HUES6 (cell line): ENCODE measurements around the gene ARHGAP23.
"Not testable (repeated sequence)": the region's sequence is repeated elsewhere in the genome, so short reads cannot be mapped to it uniquely, and the experiment has no call there.

Experiments
- H3K27ac ChIP-seq: 2 replicates; pipeline ENCODE4 v1.7.0; 2013; ENCODE audit warnings: low read depth, mild to moderate bottlenecking, low read length, inconsistent platforms
- H3K27me3 ChIP-seq: 2 replicates; pipeline ENCODE4 v1.6.1; 2013; ENCODE audit warnings: low read length; ENCODE audit not compliant: control insufficient read depth, insufficient read depth
- H3K36me3 ChIP-seq: 2 replicates; pipeline ENCODE4 v1.6.1; 2013; ENCODE audit warnings: low read length; ENCODE audit not compliant: control insufficient read depth, insufficient read depth
- H3K4me1 ChIP-seq: 2 replicates; pipeline ENCODE4 v1.6.1; 2013; ENCODE audit warnings: low read length; ENCODE audit not compliant: control insufficient read depth, insufficient read depth
- H3K4me3 ChIP-seq: 2 replicates; pipeline ENCODE4 v1.5.1; 2013; ENCODE audit warnings: low read depth, low read length
- H3K9ac ChIP-seq: one replicate; pipeline ENCODE4 v1.6.1; 2013; ENCODE audit warnings: mild to moderate bottlenecking, low read length
- H3K9me3 ChIP-seq: 2 replicates; pipeline ENCODE4 v1.6.1; 2013; ENCODE audit warnings: low read depth, low read length; ENCODE audit not compliant: control insufficient read depth, insufficient read depth

ARHGAP23 gene

GRCh38 chr17:38497656-38498055 is 69.4 kb downstream of the ARHGAP23 start:
- H3K9me3 ChIP-seq, H3K27me3 ChIP-seq, H3K27ac ChIP-seq, H3K9ac ChIP-seq, H3K4me3 ChIP-seq, H3K4me1 ChIP-seq: not testable (repeated sequence)
- peaks cover 39% of the 10 kb centered on the region for H3K36me3 ChIP-seq

- Histone ChIP-seq H3K27me3 (no peaks in the 10 kb centered on the region), H3K36me3 (peaks cover 40% of the 10 kb centered on the region), H3K4me1 (no peaks in the 10 kb centered on the region), H3K9ac (no peak overlapping the region), H3K4me3 (no peak overlapping the region), H3K27ac (no peak overlapping the region), H3K9me3 (no peaks in the 10 kb centered on the region)
Observed at GRCh38 chr17:38498353-38498752, 70.1 kb downstream of the ARHGAP23 start.

GRCh38 chr17:38499230-38499629 is 71.0 kb downstream of the ARHGAP23 start:
- H3K27ac ChIP-seq, H3K4me3 ChIP-seq, H3K9ac ChIP-seq, H3K27me3 ChIP-seq, H3K9me3 ChIP-seq, H3K4me1 ChIP-seq: not testable (repeated sequence)
- H3K36me3 ChIP-seq: peaks cover 40% of the 10 kb centered on the region

GRCh38 chr17:38501718-38502117 is 73.5 kb downstream of the ARHGAP23 start:
- H3K27me3 ChIP-seq, H3K27ac ChIP-seq, H3K9ac ChIP-seq, H3K4me3 ChIP-seq, H3K9me3 ChIP-seq, H3K4me1 ChIP-seq: not testable (repeated sequence)
- peaks cover 47% of the 10 kb centered on the region for H3K36me3 ChIP-seq

- H3K27me3 ChIP-seq, H3K9me3 ChIP-seq, H3K9ac ChIP-seq, H3K4me1 ChIP-seq, H3K4me3 ChIP-seq, H3K27ac ChIP-seq: not testable (repeated sequence)
- peaks cover 44% of the 10 kb centered on the region for H3K36me3 ChIP-seq
Observed at GRCh38 chr17:38503286-38503913, 75.1 kb downstream of the ARHGAP23 start.

- H3K27ac ChIP-seq: no peak overlapping the region
- H3K4me3 ChIP-seq: no peak overlapping the region
- H3K27me3 ChIP-seq: no peaks in the 10 kb centered on the region
- H3K4me1 ChIP-seq: peaks cover 9% of the 10 kb centered on the region; the same call in 1 of the 2 replicates
- H3K36me3 ChIP-seq: peaks cover 44% of the 10 kb centered on the region
- no peaks in the 10 kb centered on the region for H3K9me3 ChIP-seq
- no peak overlapping the region for H3K9ac ChIP-seq
Observed at GRCh38 chr17:38504216-38504615, 76.0 kb downstream of the ARHGAP23 start.

- Histone ChIP-seq H3K27me3 (peaks cover 29% of the 10 kb centered on the region), H3K9ac (no peak overlapping the region), H3K36me3 (peaks cover 34% of the 10 kb centered on the region), H3K4me1 (peaks cover 26% of the 10 kb centered on the region), H3K27ac (no peak overlapping the region), H3K9me3 (no peaks in the 10 kb centered on the region), H3K4me3 (no peak overlapping the region)
Observed at GRCh38 chr17:38507436-38507835, 79.2 kb downstream of the ARHGAP23 start.

GRCh38 chr17:38507921-38508569 is 79.8 kb downstream of the ARHGAP23 start:
- Histone ChIP-seq H3K4me1 (peaks cover 26% of the 10 kb centered on the region), H3K36me3 (peaks cover 28% of the 10 kb centered on the region), H3K27ac (no peak overlapping the region), H3K9me3 (no peaks in the 10 kb centered on the region), H3K9ac (no peak overlapping the region), H3K27me3 (peaks cover 32% of the 10 kb centered on the region), H3K4me3 (no peak overlapping the region)

GRCh38 chr17:38508570-38508950 is 80.3 kb downstream of the ARHGAP23 start:
- peaks cover 26% of the 10 kb centered on the region for H3K4me1 ChIP-seq
- no peak overlapping the region for H3K9ac ChIP-seq
- H3K36me3 ChIP-seq: peaks cover 23% of the 10 kb centered on the region
- peaks cover 32% of the 10 kb centered on the region for H3K27me3 ChIP-seq
- H3K9me3 ChIP-seq: no peaks in the 10 kb centered on the region
- no peak overlapping the region for H3K27ac ChIP-seq
- H3K4me3 ChIP-seq: no peak overlapping the region

- Histone ChIP-seq H3K27ac (no peak overlapping the region), H3K4me1 (peaks cover 26% of the 10 kb centered on the region), H3K4me3 (peak overlapping the region; percentile 53), H3K9me3 (no peaks in the 10 kb centered on the region), H3K27me3 (peaks cover 32% of the 10 kb centered on the region), H3K9ac (peak overlapping the region; percentile 60), H3K36me3 (peaks cover 17% of the 10 kb centered on the region)
Observed at GRCh38 chr17:38508954-38509771, 80.9 kb downstream of the ARHGAP23 start.
